ENCODE data around the gene CCNY.
"Not testable (repeated sequence)": the region's sequence is repeated elsewhere in the genome, so short reads cannot be mapped to it uniquely, and the experiment has no call there.

The CCNY gene

DNA sequence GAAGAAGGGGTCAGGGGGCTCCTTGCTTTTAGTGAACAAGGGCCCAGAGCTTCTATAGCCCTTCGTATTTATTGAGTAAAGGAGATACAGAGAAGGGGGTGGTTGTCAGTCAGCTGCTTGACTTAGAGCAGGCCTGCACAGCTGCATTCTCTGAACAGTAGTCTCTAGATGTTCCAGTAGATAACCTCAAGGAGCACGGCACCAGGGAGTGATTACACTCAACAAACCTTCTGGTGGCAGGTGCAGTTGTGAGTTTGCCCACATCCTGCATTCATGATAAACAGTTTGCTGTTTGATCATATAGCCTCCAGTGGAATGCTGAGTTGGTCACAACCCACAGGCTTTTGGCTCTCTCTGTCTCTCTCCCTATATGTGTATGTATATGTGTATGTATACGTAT lies 198.8 kb downstream of the CCNY start:
- no peak for DNase-seq

DNA sequence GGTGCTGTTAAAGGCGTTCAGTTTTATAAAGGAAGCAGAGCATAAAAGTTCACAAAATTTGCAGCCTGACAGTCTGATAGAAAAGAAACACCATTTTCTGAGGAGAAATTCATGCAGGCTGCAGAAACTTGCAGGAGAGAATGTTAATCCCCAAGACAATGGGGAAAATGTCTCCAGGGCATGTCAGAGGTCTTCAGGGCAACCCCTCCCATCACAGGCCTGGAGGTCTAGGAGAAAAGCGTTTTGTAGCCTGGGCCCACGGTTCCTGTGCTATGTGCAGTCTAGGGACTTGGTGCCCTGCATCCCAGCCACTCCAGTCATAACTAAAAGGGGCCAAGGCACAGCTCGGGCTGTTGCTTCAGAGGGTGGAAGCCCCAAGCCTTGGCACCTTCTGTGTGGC lies 200.5 kb downstream of the CCNY start:
- DNase-seq: no peak

GRCh38 chr10:35537925-35538324 lies 201.6 kb downstream of the CCNY start:
- DNase-seq: not testable (repeated sequence)

DNA sequence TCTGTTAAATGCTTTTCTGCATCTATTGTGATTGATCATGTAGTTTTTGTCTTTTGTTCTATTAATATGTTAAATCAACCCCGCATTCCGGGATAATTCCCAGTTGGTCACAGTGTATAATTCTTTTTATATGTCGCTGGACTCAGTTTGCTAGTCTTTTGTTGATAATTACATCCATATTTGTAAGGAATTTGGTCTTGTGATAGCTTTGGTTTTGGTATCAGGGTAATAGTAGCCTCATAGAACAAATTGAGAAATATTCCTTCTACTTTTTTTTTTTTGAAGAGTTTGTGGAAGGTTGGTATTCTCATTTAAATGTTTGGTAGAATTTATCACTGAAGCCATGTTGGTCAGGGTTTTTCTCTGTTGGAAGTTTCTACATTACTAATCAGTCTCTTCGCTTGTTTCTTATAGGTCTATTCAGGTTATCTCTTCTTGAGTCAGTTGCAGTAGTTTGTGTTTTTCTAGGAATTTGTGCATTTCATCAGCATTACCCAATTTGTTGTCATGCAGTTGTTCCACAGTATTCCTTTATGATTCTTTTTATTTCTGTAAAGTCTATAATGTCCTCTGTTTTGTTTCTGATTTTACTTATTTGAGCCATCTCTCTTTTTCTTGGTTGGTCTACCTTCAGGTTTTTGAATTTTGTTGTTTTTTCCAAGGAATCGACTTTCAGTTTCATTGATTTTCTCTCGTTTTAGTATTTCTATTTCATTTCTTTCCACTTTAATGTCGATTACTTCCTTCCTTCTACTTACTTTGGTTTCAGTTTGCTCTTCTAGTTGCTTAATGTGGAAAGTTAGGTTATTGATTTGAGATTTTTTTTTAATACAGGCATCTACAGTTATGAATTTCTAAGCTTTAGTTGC lies 204.2 kb downstream of the CCNY start:
- no peak for DNase-seq

GRCh38 chr10:35541720-35542119 lies 205.4 kb downstream of the CCNY start:
- DNase-seq: no peak

- no peak for DNase-seq
These were observed 206.0 kb downstream of the CCNY start for GRCh38 chr10:35542303-35542702.

GRCh38 chr10:35545079-35545657 lies 208.9 kb downstream of the CCNY start:
- DNase-seq: no peak

DNA sequence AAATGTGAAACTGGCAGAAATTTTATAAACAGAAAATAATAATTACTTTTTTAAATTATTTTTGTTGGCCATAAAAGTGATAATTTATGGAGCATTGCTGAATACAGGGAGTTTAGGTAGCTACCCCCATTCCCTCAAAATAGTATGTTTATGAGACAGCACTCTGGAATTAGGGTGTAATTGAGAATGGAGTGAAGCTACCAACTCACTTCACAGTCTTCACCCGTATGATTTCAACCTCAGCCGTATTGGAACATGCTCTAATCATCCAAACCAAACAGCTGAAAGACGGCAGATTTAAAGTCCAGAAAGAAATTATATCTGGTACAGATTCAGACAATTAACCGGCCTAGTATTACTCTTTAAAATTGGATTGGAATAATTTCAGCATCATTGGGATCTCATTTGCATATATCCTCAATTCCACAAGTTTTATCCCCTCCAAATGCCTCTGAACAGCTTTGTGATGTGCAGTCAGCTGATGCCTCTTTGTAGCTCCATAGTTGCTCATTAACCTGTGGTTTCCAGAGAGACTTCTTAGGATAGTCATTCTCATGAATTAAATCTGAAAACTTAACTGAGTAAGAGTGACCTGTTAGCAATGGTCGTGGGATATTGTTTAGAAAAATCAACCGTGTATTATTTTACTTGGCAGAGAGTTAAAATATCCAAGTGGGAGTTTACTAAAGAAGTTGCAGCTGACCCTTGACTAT lies 209.7 kb downstream of the CCNY start:
- DNase-seq: no peak

- DNase-seq: no peak
These were observed 210.5 kb downstream of the CCNY start for GRCh38 chr10:35546824-35547225.

GRCh38 chr10:35552650-35553342 lies 216.5 kb downstream of the CCNY start:
- no peak for DNase-seq

DNA sequence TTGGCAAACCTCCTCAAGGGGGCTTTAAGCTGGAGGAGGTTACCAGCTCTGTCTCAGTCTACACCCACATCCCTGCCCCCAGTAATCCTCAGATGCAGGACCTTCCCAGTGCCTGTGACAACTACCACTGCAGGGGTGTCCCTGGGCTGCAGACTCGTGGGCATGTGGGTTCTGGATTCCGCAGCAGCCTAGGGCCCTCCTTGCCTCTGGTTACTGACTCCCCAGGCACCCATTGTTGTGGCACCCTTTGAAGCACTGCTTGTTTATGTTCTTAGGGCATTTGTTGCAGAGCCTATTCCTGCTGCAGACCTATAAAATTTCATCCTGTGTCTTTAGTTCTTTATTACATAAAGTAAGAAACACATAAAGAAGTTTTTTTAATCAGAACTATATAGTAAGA lies 217.7 kb downstream of the CCNY start:
- no peak for DNase-seq

GRCh38 chr10:35554461-35555056 lies 218.2 kb downstream of the CCNY start:
- DNase-seq: no peak

DNA sequence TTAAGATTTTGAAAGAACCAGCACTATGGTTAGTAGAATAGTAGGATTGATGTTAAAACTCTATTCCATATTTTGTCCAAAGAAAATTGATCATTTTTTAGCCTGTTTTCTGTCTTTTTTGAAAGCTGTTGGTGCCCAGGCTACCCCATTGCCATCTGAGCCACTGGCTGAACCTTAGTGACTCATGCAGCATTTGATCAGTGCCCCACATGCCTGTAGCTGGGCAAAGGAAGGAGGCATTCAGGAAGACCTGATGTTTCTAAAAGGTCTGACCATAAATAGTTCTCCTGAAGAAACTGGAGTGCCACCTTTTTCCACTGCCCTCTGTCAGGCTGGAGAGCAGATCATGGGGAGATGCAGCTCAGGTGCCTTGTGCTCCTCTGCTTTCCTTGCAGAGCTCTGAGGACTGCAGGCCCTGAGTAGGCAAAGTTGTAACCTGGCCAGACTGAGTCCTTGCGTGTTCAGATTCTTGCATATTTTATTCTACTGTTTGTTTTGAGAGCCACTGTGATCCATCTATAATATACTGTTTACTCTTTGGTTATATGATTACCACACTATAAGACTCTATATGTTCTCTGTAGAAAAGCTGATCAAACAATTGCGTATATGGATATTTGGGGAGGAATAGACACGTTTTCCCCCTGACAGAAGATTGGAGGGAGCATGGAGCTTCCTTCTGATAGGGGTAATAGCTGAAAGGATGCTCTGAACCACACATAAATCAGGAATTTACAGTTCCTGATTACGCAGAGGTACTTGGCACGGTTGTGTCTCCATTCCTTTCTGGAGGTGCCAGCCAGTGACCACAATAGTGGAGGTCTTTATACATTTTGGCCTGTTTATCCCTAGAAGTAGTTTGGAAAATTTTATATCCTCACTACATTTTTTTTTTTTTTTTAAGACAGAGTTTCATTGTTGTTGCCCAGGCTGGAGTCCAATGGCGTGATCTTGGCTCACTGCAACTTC lies 219.9 kb downstream of the CCNY start:
- no peak for DNase-seq

GRCh38 chr10:35558276-35558675 lies 222.0 kb downstream of the CCNY start:
- no peak for DNase-seq

- DNase-seq: no peak
These were observed 223.1 kb downstream of the CCNY start for GRCh38 chr10:35559416-35559815.

DNA sequence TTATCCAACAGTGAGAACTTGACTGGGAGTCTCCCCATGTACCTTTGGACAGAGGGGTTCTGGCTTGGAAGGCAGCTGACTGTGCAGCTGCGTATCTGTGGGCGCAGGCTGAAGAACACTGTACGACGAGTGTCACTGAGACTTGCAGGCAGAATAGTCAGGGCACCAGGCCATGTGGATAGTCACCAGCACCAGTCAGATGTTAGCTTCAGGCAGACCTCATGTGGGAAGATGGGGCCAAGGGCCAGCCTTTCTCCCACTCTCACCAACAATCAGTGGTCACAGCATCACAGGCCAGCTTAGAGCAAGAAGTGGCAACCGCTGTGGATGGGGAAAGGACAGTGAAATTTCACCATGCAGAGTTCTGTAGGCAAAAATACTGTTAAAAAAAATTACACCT lies 225.4 kb downstream of the CCNY start:
- no peak for DNase-seq

GRCh38 chr10:35562427-35562826 lies 226.1 kb downstream of the CCNY start:
- DNase-seq: no peak

- DNase-seq: peak; percentile 47 to 55
These were observed 227.1 kb downstream of the CCNY start for GRCh38 chr10:35563261-35563891.

DNA sequence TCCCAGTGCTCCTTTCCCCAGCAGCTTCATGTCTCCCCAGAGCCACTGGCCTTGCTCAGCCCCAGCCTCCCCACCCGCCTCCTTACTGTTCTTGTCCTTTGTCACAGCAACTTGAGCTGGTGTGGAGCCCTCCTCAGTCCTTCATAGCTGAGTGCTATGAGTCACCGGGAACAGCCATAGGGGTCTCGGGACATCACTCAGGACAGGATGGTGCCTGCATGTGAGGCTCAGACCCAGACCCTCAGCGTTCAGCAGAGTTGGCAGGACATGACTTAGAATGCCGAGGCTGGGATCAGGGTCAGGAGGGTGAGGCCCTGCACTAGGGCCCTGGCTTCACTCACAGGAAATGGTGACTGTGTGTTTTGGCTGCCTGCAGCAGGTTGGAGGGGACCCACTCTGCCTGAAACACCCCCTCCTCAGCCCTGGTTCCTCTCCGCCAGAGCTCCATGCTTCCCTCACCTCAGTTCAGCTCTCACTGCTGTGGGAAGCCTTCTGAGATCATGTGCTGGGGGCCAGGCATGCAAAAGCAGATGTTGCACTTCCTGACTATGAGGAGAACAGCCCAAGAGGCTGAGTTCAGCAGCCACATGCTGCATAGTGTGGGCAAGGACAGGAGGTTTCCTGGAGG lies 228.1 kb downstream of the CCNY start:
- DNase-seq: no peak

- no peak for DNase-seq
These were observed 229.3 kb downstream of the CCNY start for GRCh38 chr10:35565602-35566081.

DNA sequence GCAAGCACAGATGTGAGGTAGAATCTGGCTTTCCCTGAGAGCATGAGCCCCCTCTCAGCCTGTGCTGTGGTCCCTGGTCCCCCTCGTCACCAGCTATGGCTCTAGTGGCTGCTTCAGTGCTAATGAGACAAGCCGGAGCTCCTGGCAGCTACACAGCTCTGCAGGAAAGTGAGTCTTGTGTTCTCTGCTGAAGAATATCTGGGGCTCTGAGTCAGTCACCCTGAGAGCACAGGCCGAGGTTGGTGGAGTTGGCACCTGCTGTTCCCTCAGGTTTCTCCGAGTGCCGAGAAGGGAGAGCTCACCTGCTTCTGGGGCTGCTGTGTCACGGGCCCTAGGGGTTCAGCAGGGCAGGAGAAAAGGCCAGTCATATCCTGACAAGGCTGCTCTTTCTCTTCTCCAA lies 231.6 kb downstream of the CCNY start:
- no peak for DNase-seq

Data from stimulated activated CD4-positive, alpha-beta T cell treated with anti-CD3 and anti-CD28 coated beads, Interleukin-2, amount 100 ng/mL, for 48 hours (primary cell).